ENCODE data around the gene UGT1A5. TPM values are rescaled to one million over a fixed set of nuclear protein-coding genes. Genes with fewer than 3 reads are reported as not detected.
"Not testable (repeated sequence)": the region's sequence is repeated elsewhere in the genome, so short reads cannot be mapped to it uniquely, and the experiment has no call there.

Gene UGT1A5
- total and polyA plus RNA-seq, 4 experiments from 2014 or later = not detected

DNA sequence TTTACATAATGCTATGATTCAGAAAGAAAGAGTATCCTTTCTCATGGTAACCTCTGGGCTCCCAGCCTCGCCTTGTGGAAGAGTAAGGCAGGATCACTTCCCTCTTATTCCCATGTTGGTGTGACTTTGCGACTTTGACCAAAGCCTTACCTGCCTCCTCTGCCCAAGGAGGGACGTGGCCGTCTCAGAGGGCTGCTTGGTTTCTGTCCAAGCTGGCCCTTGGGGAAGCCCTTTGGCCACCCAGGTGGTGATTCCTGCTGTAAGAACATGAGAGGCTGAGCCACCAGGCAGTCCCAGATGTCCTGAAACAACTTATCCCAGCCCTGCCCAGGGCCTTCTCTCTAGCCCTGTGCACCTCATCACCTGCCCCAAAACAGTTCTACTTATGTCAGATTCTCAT, 14.0 kb upstream of the UGT1A5 start:
- Histone ChIP-seq H3K4me1 (ENCODE audit: insufficient read depth, low read length) (no peaks in the 10 kb centered on the region), H3K9me3 (ENCODE audit: control insufficient read depth in 1 of 2, low read length in 2 of 2) (no peaks in the 10 kb centered on the region), H3K4me3 (ENCODE audit: low read length in 2 of 2) (no peak overlapping the region), H3K36me3 (ENCODE audit: insufficient read depth, low read length) (no peaks in the 10 kb centered on the region), H3K27me3 (ENCODE audit: insufficient read depth, low read length) (no peaks in the 10 kb centered on the region), H3K27ac (ENCODE audit: low read depth, low read length) (no peak overlapping the region)
- no peak overlapping the region for H3K27ac Mint-ChIP-seq
- ChIA-PET CTCF (ENCODE audit: partially characterized antibody) (no interaction called here), POLR2A (ENCODE audit: partially characterized antibody) (no interaction called here)
- H3K36me3 Mint-ChIP-seq = no peaks in the 10 kb centered on the region
- DNase-seq = no peak
- peaks cover 2 to 10% of the 10 kb centered on the region in 2 donors for H3K27me3 Mint-ChIP-seq
- peaks cover 0 to 2% (median 0%) of the 10 kb centered on the region in 8 donors for H3K9me3 Mint-ChIP-seq
- no peaks in the 10 kb centered on the region for H3K4me1 Mint-ChIP-seq
- H3K4me3 Mint-ChIP-seq = no peak overlapping the region
- intact Hi-C loops (cut with micrococcal nuclease) = no loop called here

DNA sequence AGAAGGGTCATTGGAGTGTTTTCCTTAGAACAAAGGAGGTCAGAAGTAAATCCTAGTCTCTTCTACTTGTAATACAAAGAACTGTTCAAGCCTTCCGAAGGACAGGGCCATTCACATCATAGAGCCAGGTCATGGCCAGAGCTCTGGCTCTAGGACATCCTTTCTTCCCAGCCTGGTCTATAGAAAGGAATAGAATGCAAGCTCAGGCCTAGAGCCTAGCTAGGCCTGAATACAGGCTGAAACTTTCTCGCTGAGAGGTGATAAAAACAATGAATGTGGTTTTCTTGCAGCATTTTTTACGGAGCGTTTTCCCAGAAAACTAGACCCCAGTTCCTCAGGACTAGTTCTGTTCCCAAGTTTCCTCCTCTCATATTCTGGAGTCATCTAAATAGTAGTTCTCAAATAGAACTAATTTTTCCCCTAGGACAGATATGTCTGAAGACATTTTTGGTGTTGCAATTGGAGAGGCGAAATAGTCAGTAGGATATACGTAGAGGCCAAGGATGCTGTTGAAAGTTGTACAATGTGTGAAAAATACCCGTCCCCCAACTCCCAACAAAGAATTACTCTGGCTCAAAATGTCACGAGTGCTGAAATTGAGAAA, 13.2 kb upstream of the UGT1A5 start:
- no peak overlapping the region for H3K4me3 ChIP-seq (ENCODE audit: low read length in 2 of 2)
- DNase-seq = no peak
- H3K27ac Mint-ChIP-seq = no peak overlapping the region
- no peaks in the 10 kb centered on the region for H3K36me3 ChIP-seq (ENCODE audit: insufficient read depth, low read length)
- ChIA-PET POLR2A (ENCODE audit: partially characterized antibody) (no interaction called here), CTCF (ENCODE audit: partially characterized antibody) (no interaction called here)
- H3K4me1 ChIP-seq (ENCODE audit: insufficient read depth, low read length) = no peaks in the 10 kb centered on the region
- intact Hi-C loops (cut with micrococcal nuclease) = no loop called here
- H3K4me3 Mint-ChIP-seq = no peak overlapping the region
- no peaks in the 10 kb centered on the region for H3K27me3 ChIP-seq (ENCODE audit: insufficient read depth, low read length)
- no peaks in the 10 kb centered on the region for H3K9me3 ChIP-seq (ENCODE audit: control insufficient read depth in 1 of 2, low read length in 2 of 2)
- H3K27ac ChIP-seq (ENCODE audit: low read depth, low read length) = no peak overlapping the region
- peaks cover 0 to 6% (median 2%) of the 10 kb centered on the region in 8 donors for H3K9me3 Mint-ChIP-seq
- peaks cover 0 to 10% of the 10 kb centered on the region in 2 donors for H3K27me3 Mint-ChIP-seq
- H3K36me3 Mint-ChIP-seq = no peaks in the 10 kb centered on the region
- H3K4me1 Mint-ChIP-seq = no peaks in the 10 kb centered on the region

DNA sequence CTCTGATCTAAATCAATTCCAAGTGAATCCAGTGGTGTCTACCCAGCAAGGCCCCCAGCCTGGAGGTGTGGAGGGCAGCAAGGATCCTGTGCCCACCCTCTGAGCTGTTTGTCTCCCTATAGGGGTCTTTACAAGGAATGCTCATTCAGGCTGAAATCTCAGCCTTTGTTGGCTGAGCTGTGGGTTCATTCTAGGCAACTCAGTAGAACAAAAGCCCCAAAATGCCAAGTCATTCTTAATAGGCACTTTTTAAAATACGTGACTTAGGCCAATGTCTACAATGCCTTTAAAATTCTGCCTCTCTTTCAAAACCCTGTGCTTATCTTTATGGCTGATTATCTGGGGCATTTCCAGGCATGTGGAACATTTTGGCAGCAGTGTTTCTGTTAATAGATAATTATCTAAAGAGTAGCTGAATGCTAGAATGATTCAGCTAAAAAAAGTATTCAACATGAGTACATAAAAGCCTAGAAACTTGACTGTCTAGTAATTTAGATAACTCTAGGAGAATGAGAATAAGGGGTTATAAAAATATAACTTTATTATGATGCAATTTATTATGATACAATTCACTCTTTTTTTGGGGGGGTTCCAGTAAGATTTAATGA, 12.6 kb upstream of the UGT1A5 start:
- POLR2A ChIA-PET (ENCODE audit: partially characterized antibody) = no interaction called here
- no peaks in the 10 kb centered on the region for H3K4me1 Mint-ChIP-seq
- Histone ChIP-seq H3K36me3 (ENCODE audit: insufficient read depth, low read length) (no peaks in the 10 kb centered on the region), H3K9me3 (ENCODE audit: control insufficient read depth in 1 of 2, low read length in 2 of 2) (no peaks in the 10 kb centered on the region), H3K4me1 (ENCODE audit: insufficient read depth, low read length) (no peaks in the 10 kb centered on the region), H3K4me3 (ENCODE audit: low read length in 2 of 2) (no peak overlapping the region), H3K27me3 (ENCODE audit: insufficient read depth, low read length) (no peaks in the 10 kb centered on the region), H3K27ac (ENCODE audit: low read depth, low read length) (no peak overlapping the region)
- H3K4me3 Mint-ChIP-seq = no peak overlapping the region
- intact Hi-C loops (cut with micrococcal nuclease) = no loop called here
- CTCF ChIA-PET (ENCODE audit: partially characterized antibody) = no interaction called here
- H3K27ac Mint-ChIP-seq = no peak overlapping the region
- peaks cover 0 to 6% (median 2%) of the 10 kb centered on the region in 8 donors for H3K9me3 Mint-ChIP-seq
- peaks cover 0 to 10% of the 10 kb centered on the region in 2 donors for H3K27me3 Mint-ChIP-seq
- no peak for DNase-seq
- H3K36me3 Mint-ChIP-seq = no peaks in the 10 kb centered on the region

DNA sequence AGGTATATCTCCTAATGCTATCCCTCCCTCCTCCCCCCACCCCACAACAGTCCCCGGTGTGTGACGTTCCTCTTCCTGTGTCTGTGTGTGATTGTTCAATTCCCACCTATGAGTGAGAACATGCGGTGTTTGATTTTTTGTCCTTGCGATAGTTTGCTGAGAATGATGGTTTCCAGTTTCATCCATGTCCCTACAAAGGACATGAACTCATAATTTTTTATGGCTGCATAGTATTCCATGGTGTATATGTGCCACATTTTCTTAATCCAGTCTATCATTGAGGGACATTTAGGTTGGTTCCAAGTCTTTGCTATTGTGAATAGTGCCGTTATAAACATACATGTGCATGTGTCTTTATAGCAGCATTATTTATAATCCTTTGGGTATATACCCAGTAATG, 11.9 kb upstream of the UGT1A5 start:
- H3K27ac ChIP-seq (ENCODE audit: low read depth, low read length); H3K27me3 ChIP-seq (ENCODE audit: insufficient read depth, low read length); CTCF ChIA-PET (ENCODE audit: partially characterized antibody); H3K4me3 ChIP-seq (ENCODE audit: low read length in 2 of 2); H3K9me3 Mint-ChIP-seq; H3K4me1 ChIP-seq (ENCODE audit: insufficient read depth, low read length); intact Hi-C loops (cut with micrococcal nuclease); H3K36me3 Mint-ChIP-seq; H3K36me3 ChIP-seq (ENCODE audit: insufficient read depth, low read length); H3K27ac Mint-ChIP-seq; H3K4me3 Mint-ChIP-seq; POLR2A ChIA-PET (ENCODE audit: partially characterized antibody); H3K9me3 ChIP-seq (ENCODE audit: control insufficient read depth in 1 of 2, low read length in 2 of 2); H3K4me1 Mint-ChIP-seq; DNase-seq: not testable (repeated sequence)
- H3K27me3 Mint-ChIP-seq = peaks cover 0 to 11% of the 10 kb centered on the region in 2 donors

DNA sequence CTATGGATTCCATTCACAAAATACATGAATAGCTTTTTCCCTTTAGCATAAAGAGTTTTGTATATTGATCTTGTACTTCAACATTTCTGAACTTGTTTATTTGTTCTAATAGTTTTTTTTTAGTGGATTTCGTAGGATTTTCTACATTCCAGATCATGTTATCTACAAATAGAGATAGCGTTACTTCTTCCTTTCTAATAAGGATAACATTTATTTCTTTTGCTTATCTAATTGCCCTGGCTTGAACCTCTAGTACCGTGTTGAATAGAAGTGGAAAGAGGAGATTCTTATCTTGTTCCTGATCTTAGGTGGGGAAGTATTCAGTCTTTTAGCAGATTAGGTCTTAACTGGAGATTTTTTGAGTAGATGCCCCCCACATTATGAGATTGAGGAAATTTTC, 10.5 kb upstream of the UGT1A5 start:
- no peak for DNase-seq
- Mint-ChIP-seq H3K4me3 (no peak overlapping the region), H3K4me1 (no peaks in the 10 kb centered on the region), H3K27me3 (peaks cover 0 to 12% of the 10 kb centered on the region in 2 donors), H3K9me3 (peaks cover 0 to 6% (median 1%) of the 10 kb centered on the region in 8 donors), H3K36me3 (no peaks in the 10 kb centered on the region), H3K27ac (no peak overlapping the region)
- ChIA-PET POLR2A (ENCODE audit: partially characterized antibody) (no interaction called here), CTCF (ENCODE audit: partially characterized antibody) (no interaction called here)
- no peaks in the 10 kb centered on the region for H3K9me3 ChIP-seq (ENCODE audit: control insufficient read depth in 1 of 2, low read length in 2 of 2)
- no peak overlapping the region for H3K4me3 ChIP-seq (ENCODE audit: low read length in 2 of 2)
- no peaks in the 10 kb centered on the region for H3K36me3 ChIP-seq (ENCODE audit: insufficient read depth, low read length)
- no peak overlapping the region for H3K27ac ChIP-seq (ENCODE audit: low read depth, low read length)
- H3K4me1 ChIP-seq (ENCODE audit: insufficient read depth, low read length) = no peaks in the 10 kb centered on the region
- H3K27me3 ChIP-seq (ENCODE audit: insufficient read depth, low read length) = no peaks in the 10 kb centered on the region
- intact Hi-C loops (cut with micrococcal nuclease) = no loop called here

DNA sequence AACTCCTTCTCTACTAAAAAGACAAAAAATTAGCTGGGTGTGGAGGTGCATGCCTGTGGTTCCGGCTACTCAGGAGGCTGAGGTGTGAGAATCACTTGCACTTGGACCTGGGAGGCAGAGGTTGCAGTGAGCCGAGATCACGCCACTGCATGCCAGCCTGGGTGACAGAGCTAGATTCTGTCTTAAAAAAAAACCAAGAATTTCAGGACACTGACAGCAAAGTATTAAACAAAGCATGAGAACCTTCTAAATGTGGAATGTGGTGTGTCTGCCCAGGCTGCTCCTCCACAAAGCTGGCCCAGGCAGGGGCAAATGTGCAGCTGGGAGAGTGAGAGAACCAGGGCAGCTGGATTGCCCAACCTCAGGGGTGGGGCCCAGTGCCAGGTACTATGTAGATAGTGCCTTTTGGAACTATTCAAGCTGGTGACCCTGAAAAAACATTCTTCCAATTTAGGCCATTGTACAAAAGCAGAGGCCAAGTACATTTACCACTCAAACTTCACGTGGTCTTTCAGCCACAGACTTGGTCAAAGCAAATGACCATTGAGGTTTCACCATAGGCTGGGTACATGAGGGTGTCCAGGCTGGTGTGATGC, 6.7 kb upstream of the UGT1A5 start:
- POLR2A ChIA-PET (ENCODE audit: partially characterized antibody) = no interaction called here
- Histone ChIP-seq H3K36me3 (ENCODE audit: insufficient read depth, low read length) (no peaks in the 10 kb centered on the region), H3K27me3 (ENCODE audit: insufficient read depth, low read length) (no peaks in the 10 kb centered on the region), H3K4me3 (ENCODE audit: low read length in 2 of 2) (no peak overlapping the region), H3K9me3 (ENCODE audit: control insufficient read depth in 1 of 2, low read length in 2 of 2) (no peaks in the 10 kb centered on the region), H3K4me1 (ENCODE audit: insufficient read depth, low read length) (no peaks in the 10 kb centered on the region), H3K27ac (ENCODE audit: low read depth, low read length) (no peak overlapping the region)
- intact Hi-C loops (cut with micrococcal nuclease) = no loop called here
- Mint-ChIP-seq H3K9me3 (peaks cover 0 to 6% (median 1%) of the 10 kb centered on the region in 8 donors), H3K36me3 (no peaks in the 10 kb centered on the region), H3K27ac (no peak overlapping the region), H3K4me1 (no peaks in the 10 kb centered on the region), H3K4me3 (no peak overlapping the region), H3K27me3 (peaks cover 8 to 23% of the 10 kb centered on the region in 2 donors)
- CTCF ChIA-PET (ENCODE audit: partially characterized antibody) = interaction anchor here (2.1 kb wide), 1 partner anchor 10 kb away, joined by 5 read pairs; no protein-coding TSS in a partner anchor
- DNase-seq = no peak

DNA sequence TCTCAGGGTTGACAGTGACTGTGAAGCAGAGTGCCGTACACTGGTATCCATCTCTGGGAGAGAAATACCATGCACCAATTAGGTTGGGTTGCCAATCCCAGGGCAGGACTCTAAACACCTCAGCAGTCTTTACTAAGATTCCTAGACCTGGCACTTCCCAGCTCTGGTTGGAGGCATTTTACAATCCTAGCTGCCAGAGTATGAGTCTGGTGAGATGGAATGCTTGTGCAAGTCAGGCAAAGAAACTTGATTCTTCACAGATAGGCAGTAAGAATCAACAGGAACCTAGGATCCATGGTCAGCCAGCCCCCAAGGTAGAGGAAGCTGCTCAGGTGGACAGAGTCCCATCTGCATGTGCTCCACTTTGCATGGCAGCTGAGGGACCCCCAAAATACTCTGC, 6.0 kb upstream of the UGT1A5 start:
- POLR2A ChIA-PET (ENCODE audit: partially characterized antibody) = no interaction called here
- no peak overlapping the region for H3K4me3 ChIP-seq (ENCODE audit: low read length in 2 of 2)
- H3K36me3 ChIP-seq (ENCODE audit: insufficient read depth, low read length) = no peaks in the 10 kb centered on the region
- no peaks in the 10 kb centered on the region for H3K27me3 ChIP-seq (ENCODE audit: insufficient read depth, low read length)
- no peak for DNase-seq
- Mint-ChIP-seq H3K9me3 (peaks cover 0 to 6% (median 1%) of the 10 kb centered on the region in 8 donors), H3K4me1 (no peaks in the 10 kb centered on the region), H3K36me3 (no peaks in the 10 kb centered on the region), H3K27ac (no peak overlapping the region), H3K27me3 (peaks cover 14 to 27% of the 10 kb centered on the region in 2 donors), H3K4me3 (no peak overlapping the region)
- H3K9me3 ChIP-seq (ENCODE audit: control insufficient read depth in 1 of 2, low read length in 2 of 2) = no peaks in the 10 kb centered on the region
- no peak overlapping the region for H3K27ac ChIP-seq (ENCODE audit: low read depth, low read length)
- CTCF ChIA-PET (ENCODE audit: partially characterized antibody) = interaction anchor here (2.1 kb wide), 1 partner anchor 9 kb away, joined by 5 read pairs; no protein-coding TSS in a partner anchor
- intact Hi-C loops (cut with micrococcal nuclease) = no loop called here
- no peaks in the 10 kb centered on the region for H3K4me1 ChIP-seq (ENCODE audit: insufficient read depth, low read length)
